Psoas muscle (tissue), 8 donors: ENCODE results near the gene PLEKHH3. TPM values are rescaled to one million over a fixed set of nuclear protein-coding genes. Genes with fewer than 3 reads are reported as not detected.

ENCODE experiments used
- ATAC-seq, 4 donors: fragments of 200-7000 bp; cut with Tn5 transposase; one replicate each; pipeline ENCODE4 v1.9.1; 2020; ENCODE audit warnings: moderate library complexity in 3 of 4, mild to moderate bottlenecking in 2 of 4
- DNase-seq, 2 donors: peaks; one replicate each; pipeline ENCODE4 v3.0.0-alpha.2; 2020
- H3K27ac ChIP-seq: fragments of 200-600 bp; one replicate; pipeline ENCODE4 v1.8.0; 2022
- H3K27me3 ChIP-seq, 3 donors: fragments of 200-600 bp in 1 of 3; one replicate each; pipeline versions ENCODE4 v1.6.1 to v1.8.0; 2013 to 2022; ENCODE audit warnings: low read length in 2 of 3, mild to moderate bottlenecking in 2 of 3, moderate library complexity in 1 of 3; ENCODE audit not compliant: insufficient read depth in 3 of 3
- H3K36me3 ChIP-seq, 2 donors: fragments of 200-600 bp in 1 of 2; one replicate each; pipeline versions ENCODE4 v1.6.1 to v1.8.0; 2013 to 2022; ENCODE audit warnings: low read depth in 1 of 2, mild to moderate bottlenecking in 1 of 2, moderate library complexity in 1 of 2; ENCODE audit not compliant: insufficient read depth in 1 of 2
- H3K4me1 ChIP-seq: fragments of 200-600 bp; one replicate; pipeline ENCODE4 v1.8.0; 2022
- H3K4me3 ChIP-seq: fragments of 200-600 bp; one replicate; pipeline ENCODE4 v1.8.0; 2022; ENCODE audit warnings: mild to moderate bottlenecking
- H3K9me3 ChIP-seq: fragments of 200-600 bp; one replicate; pipeline ENCODE4 v1.8.0; 2022
- CTCF ChIP-seq: fragments of 200-600 bp; IDR thresholded peaks from one replicate; pipeline ENCODE4 v1.8.0; 2022; ENCODE audit warnings: antibody characterized with exemption
- WGBS, 3 donors: extraction: QIAGEN DNeasy Blood & Tissue Kit; methylation state at CpG; one replicate each; pipeline versions ENCODE4 v1.1.6 to v1.1.7; 2013; 5-methylcytosine and 5-hydroxymethylcytosine counted together
- intact Hi-C, 2 donors: fragments of 100-400 bp; cut with DNase I; formaldehyde crosslinking; loops; one replicate each; pipeline versions ENCODE4 v1.11.0 to v1.14.2; 2022
- polyA plus RNA-seq, 3 donors: library from polyadenylated mRNA; stranded (reverse); fragments of 200-250 nt; gene quantifications; one replicate each; pipeline ENCODE4 v1.2.3, GENCODE V29; 2013
- total RNA-seq, 4 donors: library from RNA; stranded (reverse); fragmentation: NEBNext Ultra II Directional in 2 of 4; extraction: Animal tissue kit (Norgen Biotek cat#: 25700) in 2 of 4; gene quantifications; one replicate each; pipeline versions ENCODE4 v1.2.1 to v1.2.4, GENCODE V29; 2021 to 2023
- donor health status: healthy with polysubstance abuse.
- donor health status: DM: no; HTN: no; CAD: no; lungs with moderate emphysema.
- donor health status: Bipolar disorder and iron deficiency.
- donor health status: healthy.
- donor health status: DM: yes; HTN: yes; CAD: no.
- donor health status: DM: no; HTN: no; CAD: no.
- donor health status: DM: no; HTN: no; CAD: no.
- donor health status: DM: yes; HTN: yes; CAD: no.

PLEKHH3 gene
- total and polyA plus RNA-seq, 7 donors, result 12.7 to 33.8 (median 15.8) TPM

- no peaks in the 10 kb centered on the region for H3K27me3 ChIP-seq
- TF ChIP-seq CTCF, result no peak
- ATAC-seq, result peak; percentile 38 to 68 (median 51)
- H3K27ac ChIP-seq, result no peak overlapping the region
- H3K36me3 ChIP-seq, result peaks cover 6 to 83% of the 10 kb centered on the region in 2 donors
- DNase-seq, result peak in 1 of 2 donors; percentile 64
- intact Hi-C loops, result no loop called here
- H3K4me1 ChIP-seq, result no peaks in the 10 kb centered on the region
- H3K4me3 ChIP-seq, result no peak overlapping the region
- no peaks in the 10 kb centered on the region for H3K9me3 ChIP-seq
- 36 to 71% (median 40%) methylated on average over 1 to 2 of the region's 2 CpGs for WGBS, 3 donors
These were observed 22.1 kb upstream of the PLEKHH3 start for GRCh38 chr17:42698736-42699414.

- 87 to 92% (median 89%) methylated on average over 19 of the region's 19 CpGs for whole genome bisulfite sequencing, 3 donors
- peak in 1 of 2 donors; percentile 23 for DNase-seq
- no peaks in the 10 kb centered on the region for H3K4me1 ChIP-seq
These were observed 20.5 kb upstream of the PLEKHH3 start for GRCh38 chr17:42697108-42697811.

GRCh38 chr17:42695500-42695899, 18.7 kb upstream of the PLEKHH3 start:
- H3K27me3 ChIP-seq, result no peaks in the 10 kb centered on the region
- no peak for TF ChIP-seq CTCF
- WGBS, 3 donors, result 83 to 93% (median 88%) methylated on average over 20 of the region's 20 CpGs
- no peak overlapping the region for H3K4me3 ChIP-seq
- no peak for ATAC-seq
- H3K9me3 ChIP-seq, result no peaks in the 10 kb centered on the region
- H3K27ac ChIP-seq, result no peak overlapping the region
- DNase-seq, result peak in 1 of 2 donors; percentile 30
- intact Hi-C loops, result no loop called here
- H3K36me3 ChIP-seq, result peaks cover 0 to 74% of the 10 kb centered on the region in 2 donors
- no peaks in the 10 kb centered on the region for H3K4me1 ChIP-seq

More at GRCh38 chr17:42697108-42697811, 20.5 kb upstream of the PLEKHH3 start:
- TF ChIP-seq CTCF, result no peak
- peaks cover 0 to 79% of the 10 kb centered on the region in 2 donors for H3K36me3 ChIP-seq
- ATAC-seq, result no peak
- H3K9me3 ChIP-seq, result no peaks in the 10 kb centered on the region
- no peaks in the 10 kb centered on the region for H3K27me3 ChIP-seq
- intact Hi-C loops, result no loop called here
- H3K4me3 ChIP-seq, result no peak overlapping the region
- H3K27ac ChIP-seq, result no peak overlapping the region

GRCh38 chr17:42694524-42694923, 17.7 kb upstream of the PLEKHH3 start:
- no peak for TF ChIP-seq CTCF
- H3K4me1 ChIP-seq, result no peaks in the 10 kb centered on the region
- no peak overlapping the region for H3K27ac ChIP-seq
- 85 to 98% (median 91%) methylated on average over 3 of the region's 3 CpGs for WGBS, 3 donors
- intact Hi-C loops, result loop anchor here in 1 of 2 donors (5.0 kb wide), 1 partner anchor 48 kb away; no protein-coding TSS in a partner anchor
- no peaks in the 10 kb centered on the region for H3K9me3 ChIP-seq
- H3K36me3 ChIP-seq, result peaks cover 0 to 66% of the 10 kb centered on the region in 2 donors
- no peaks in the 10 kb centered on the region for H3K27me3 ChIP-seq
- DNase-seq, result peak in 1 of 2 donors; percentile 17
- no peak for ATAC-seq
- no peak overlapping the region for H3K4me3 ChIP-seq
